ENCODE data around the gene PCSK9. TPM values are rescaled to one million over a fixed set of nuclear protein-coding genes. Genes with fewer than 3 reads are reported as not detected.

Gene PCSK9
- total RNA-seq, 4 donors from 2014 or later = 0.07 TPM; not detected in 3

DNA sequence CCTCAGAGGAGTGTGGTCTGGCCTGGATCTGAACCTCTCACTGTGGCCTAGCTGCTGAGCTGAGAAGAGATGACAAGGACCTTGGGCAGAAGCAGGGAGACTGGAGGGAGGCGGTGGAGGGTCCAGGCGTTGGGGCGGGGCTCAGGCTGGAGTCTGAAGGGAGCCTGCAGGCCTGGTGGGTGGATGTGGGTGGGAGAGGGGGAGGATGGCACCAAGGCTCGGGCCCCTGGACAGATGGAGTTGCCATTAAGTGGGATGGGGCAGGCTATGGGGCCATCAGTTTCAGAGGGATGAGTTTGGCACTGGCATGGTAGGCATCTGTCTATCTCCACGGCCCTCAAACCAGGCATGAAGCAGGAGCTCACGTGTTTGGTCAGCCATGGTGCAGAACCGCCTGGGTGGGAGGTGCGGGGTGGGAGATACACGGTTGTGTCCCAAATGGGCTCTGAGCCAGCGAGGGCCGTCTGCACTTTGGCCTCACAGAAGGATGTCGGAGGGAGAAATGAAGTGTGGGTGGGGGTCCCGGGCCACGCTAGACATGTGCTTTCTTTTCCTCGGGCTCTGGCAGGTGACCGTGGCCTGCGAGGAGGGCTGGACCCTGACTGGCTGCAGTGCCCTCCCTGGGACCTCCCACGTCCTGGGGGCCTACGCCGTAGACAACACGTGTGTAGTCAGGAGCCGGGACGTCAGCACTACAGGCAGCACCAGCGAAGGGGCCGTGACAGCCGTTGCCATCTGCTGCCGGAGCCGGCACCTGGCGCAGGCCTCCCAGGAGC is 23.6 kb downstream of the PCSK9 start:
- no peaks in the 10 kb centered on the region for H3K27me3 ChIP-seq
- H3K4me3 ChIP-seq = no peak overlapping the region
- TF ChIP-seq POLR2A (IDR thresholded peaks at IDR 0.05) (no peak), CTCF (IDR thresholded peaks at IDR 0.05 in 4 of 5, conservative IDR thresholded peaks at IDR 0.05 in 1 of 5) (no peak)
- intact Hi-C loops (cut with DNase I; ENCODE audit: low total_unique reads) = no loop called here
- peaks cover 36 to 38% of the 10 kb centered on the region in 2 donors for H3K4me1 ChIP-seq
- H3K9me3 ChIP-seq = no peaks in the 10 kb centered on the region
- ATAC-seq (no peak), DNase-seq (no peak)
- H3K36me3 ChIP-seq = peaks cover 0 to under 1% of the 10 kb centered on the region in 2 donors
- in situ Hi-C loops (cut with MboI; ENCODE audit: low sequenced_read_pairs in 4 of 4) = no loop called here
- no peak overlapping the region for H3K27ac ChIP-seq

GRCh38 chr1:55063577-55063942 is 24.2 kb downstream of the PCSK9 start:
- Histone ChIP-seq H3K27ac (no peak overlapping the region), H3K27me3 (no peaks in the 10 kb centered on the region), H3K4me1 (peaks cover 36 to 43% of the 10 kb centered on the region in 2 donors), H3K36me3 (peaks cover 0 to 7% of the 10 kb centered on the region in 2 donors), H3K4me3 (no peak overlapping the region), H3K9me3 (no peaks in the 10 kb centered on the region)
- TF ChIP-seq CTCF (IDR thresholded peaks at IDR 0.05 in 4 of 5, conservative IDR thresholded peaks at IDR 0.05 in 1 of 5) (no peak), POLR2A (IDR thresholded peaks at IDR 0.05) (no peak)
- in situ Hi-C loops (cut with MboI; ENCODE audit: low sequenced_read_pairs in 4 of 4) = no loop called here
- DNase-seq (no peak), ATAC-seq (no peak)
- intact Hi-C loops (cut with DNase I; ENCODE audit: low total_unique reads) = no loop called here

- in situ Hi-C loops (cut with MboI; ENCODE audit: low sequenced_read_pairs in 4 of 4) = no loop called here
Measured at GRCh38 chr1:55064071-55064581, 24.8 kb downstream of the PCSK9 start.

GRCh38 chr1:55064861-55065263 is 25.5 kb downstream of the PCSK9 start:
- Histone ChIP-seq H3K4me3 (no peak overlapping the region), H3K27me3 (no peaks in the 10 kb centered on the region), H3K27ac (peak overlapping the region in 2 of 4 donors; percentile 32 to 35), H3K4me1 (peaks cover 36 to 43% of the 10 kb centered on the region in 2 donors), H3K36me3 (peaks cover 0 to 16% of the 10 kb centered on the region in 2 donors), H3K9me3 (no peaks in the 10 kb centered on the region)
- peak; percentile 37 to 43 for ATAC-seq
- in situ Hi-C loops (cut with MboI; ENCODE audit: low sequenced_read_pairs in 4 of 4) = no loop called here
- peak in 1 of 2 donors; percentile 74 for DNase-seq
- intact Hi-C loops (cut with DNase I; ENCODE audit: low total_unique reads) = no loop called here
- TF ChIP-seq POLR2A (IDR thresholded peaks at IDR 0.05) (no peak), CTCF (IDR thresholded peaks at IDR 0.05 in 4 of 5, conservative IDR thresholded peaks at IDR 0.05 in 1 of 5) (no peak)

More at GRCh38 chr1:55064071-55064581, 24.8 kb downstream of the PCSK9 start:
- no peak overlapping the region for H3K27ac ChIP-seq
- peaks cover 36 to 43% of the 10 kb centered on the region in 2 donors for H3K4me1 ChIP-seq
- DNase-seq (no peak), ATAC-seq (no peak)
- peaks cover 0 to 12% of the 10 kb centered on the region in 2 donors for H3K36me3 ChIP-seq
- H3K9me3 ChIP-seq = no peaks in the 10 kb centered on the region
- intact Hi-C loops (cut with DNase I; ENCODE audit: low total_unique reads) = no loop called here
- H3K4me3 ChIP-seq = no peak overlapping the region
- H3K27me3 ChIP-seq = no peaks in the 10 kb centered on the region
- peak in 1 of 5 experiments; percentile 5 for TF ChIP-seq CTCF (IDR thresholded peaks at IDR 0.05 in 4 of 5, conservative IDR thresholded peaks at IDR 0.05 in 1 of 5)
- TF ChIP-seq POLR2A (IDR thresholded peaks at IDR 0.05) = no peak

Data from gastrocnemius medialis (tissue), 4 donors.